ENCODE results near the gene AGMAT.
"Not testable (repeated sequence)": the region's sequence is repeated elsewhere in the genome, so short reads cannot be mapped to it uniquely, and the experiment has no call there.

Gene AGMAT

DNA sequence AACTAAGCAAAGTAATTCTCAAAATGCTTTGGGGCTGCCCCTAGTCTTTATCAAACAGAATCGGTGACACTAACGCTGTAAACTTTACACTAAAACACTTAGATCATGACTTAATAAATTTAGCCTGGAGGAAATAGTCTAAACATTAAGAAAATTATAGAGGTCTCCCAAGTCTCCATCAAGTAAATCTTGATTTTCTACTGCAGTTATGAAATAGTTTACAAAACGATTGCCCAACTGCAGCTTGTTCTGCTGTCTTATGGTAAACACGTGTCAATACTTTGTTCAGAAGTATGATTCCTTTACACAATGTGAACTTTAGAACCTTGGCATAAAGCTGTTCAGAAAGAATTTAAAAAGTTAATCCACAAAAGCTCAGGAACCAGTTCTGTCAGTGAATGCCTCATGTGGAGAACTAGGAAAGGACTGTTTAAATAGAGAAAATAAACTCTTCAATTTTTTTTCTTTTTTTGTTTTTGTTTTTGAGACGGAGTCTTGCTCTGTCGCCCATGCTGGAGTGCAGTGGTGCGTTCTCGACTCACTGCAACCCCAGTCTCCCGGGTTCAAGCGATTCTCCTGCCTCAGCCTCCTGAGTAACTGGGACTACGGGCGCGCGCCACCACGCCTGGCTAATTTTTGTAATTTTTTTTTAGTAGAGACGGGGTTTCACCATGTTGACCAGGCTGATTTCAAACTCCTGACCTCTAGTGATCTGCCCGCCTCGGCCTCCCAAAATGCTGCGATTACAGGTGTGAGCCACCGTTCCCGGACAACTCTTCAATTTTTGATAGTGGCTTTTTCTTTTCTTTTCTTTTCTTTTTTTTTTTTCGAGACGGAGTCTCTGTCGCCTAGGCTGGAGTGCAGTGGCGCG lies 34.0 kb upstream of the AGMAT start:
- Mint-ChIP-seq H3K9me3 (no peaks in the 10 kb centered on the region), H3K4me3 (peak overlapping the region; percentile 95), H3K36me3 (peaks cover 13% of the 10 kb centered on the region), H3K27me3 (no peaks in the 10 kb centered on the region), H3K27ac (peak overlapping the region; percentile 92), H3K4me1 (peaks cover 54% of the 10 kb centered on the region)

DNA sequence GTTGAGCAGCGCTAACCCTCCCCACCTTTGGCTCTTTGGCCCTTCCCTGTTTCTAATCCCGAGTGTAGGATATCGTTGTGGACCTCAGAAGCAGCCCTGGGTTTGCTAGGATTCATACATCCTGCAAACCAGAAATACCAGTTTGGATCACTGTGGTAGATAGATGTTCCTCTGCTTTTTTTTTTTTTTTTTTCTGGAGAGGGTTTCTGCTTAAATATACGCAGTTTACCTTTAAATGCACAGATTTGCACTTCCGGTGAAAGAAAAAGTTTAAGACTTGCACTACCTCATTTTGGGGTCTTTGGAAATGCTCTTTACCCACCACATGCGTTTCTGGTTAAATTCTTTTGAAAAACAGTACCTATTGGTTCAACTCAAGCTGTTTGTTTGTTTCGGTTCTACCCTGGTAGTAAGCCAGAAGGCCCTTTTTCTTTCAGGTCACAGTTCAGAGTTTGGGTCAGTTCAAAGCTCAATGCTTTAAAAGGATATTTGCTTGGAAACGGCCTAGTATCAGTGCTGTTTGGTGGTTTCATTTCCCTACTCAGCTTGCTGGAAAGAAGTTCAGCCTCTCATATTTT lies 33.3 kb upstream of the AGMAT start:
- Mint-ChIP-seq H3K4me3 (peak overlapping the region; percentile 95), H3K36me3 (peaks cover 13% of the 10 kb centered on the region)

DNA sequence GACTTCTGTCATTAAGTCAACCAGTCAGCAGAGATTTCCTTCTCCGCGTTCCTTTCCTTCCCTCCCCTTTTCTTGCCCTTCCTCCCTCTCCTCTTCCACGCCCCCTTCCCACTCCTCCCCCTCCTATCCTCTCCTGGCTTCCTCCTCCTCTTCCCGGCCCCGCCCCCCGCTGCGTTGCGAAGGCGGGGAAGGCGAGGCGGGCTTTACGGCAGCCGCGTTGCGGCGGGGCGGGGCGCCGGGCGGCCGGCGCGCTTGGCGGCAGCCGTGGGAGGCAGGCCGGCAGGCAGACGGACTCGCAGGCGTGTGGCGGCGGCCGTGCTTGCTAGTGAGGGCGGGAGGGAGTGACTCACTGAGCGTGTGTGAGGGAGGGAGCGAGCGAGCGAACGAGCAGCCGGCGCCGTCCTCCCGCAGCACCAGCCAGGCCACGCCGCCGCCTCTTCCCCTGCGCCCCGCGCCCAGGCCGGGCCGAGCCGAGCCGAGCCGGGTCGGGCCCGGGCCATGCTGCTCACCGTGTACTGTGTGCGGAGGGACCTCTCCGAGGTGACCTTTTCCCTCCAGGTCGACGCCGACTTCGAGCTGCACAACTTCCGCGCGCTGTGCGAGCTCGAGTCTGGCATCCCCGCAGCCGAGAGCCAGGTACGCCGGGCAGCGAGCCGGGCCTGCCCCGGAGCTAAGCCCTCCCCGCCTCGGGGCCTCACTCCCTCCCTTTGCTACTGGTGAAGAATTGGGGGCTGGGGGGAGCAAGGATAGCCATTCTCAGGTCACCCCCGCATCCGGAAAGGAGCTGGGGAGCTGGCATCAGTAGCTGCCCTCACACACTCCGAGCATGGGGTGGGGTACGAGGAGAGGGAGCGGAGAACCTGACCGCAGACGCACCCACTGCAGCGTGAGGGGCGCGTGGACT lies 32.6 kb upstream of the AGMAT start, which contains the start of gene DDI2:
TSS of gene DDI2 (plus strand) at position 286 of the 904 bp plus-strand sequence. CDS start at position 499, 213 bp downstream.
- peak within 1 kb of the TSS; percentile 99 for H3K27ac Mint-ChIP-seq
- H3K27me3 Mint-ChIP-seq = no peaks in the 10 kb centered on the region
- peaks cover 9% of the 10 kb centered on the region for H3K36me3 Mint-ChIP-seq
- H3K4me3 Mint-ChIP-seq = peak within 1 kb of the TSS; percentile 95
- H3K9me3 Mint-ChIP-seq = no peaks in the 10 kb centered on the region
- peaks cover 47% of the 10 kb centered on the region for H3K4me1 Mint-ChIP-seq

More for the DNA sequence above, 33.3 kb upstream of the AGMAT start:
- H3K27ac Mint-ChIP-seq = peak overlapping the region; percentile 92
- H3K9me3 Mint-ChIP-seq = no peaks in the 10 kb centered on the region
- peaks cover 54% of the 10 kb centered on the region for H3K4me1 Mint-ChIP-seq
- H3K27me3 Mint-ChIP-seq = no peaks in the 10 kb centered on the region

DNA sequence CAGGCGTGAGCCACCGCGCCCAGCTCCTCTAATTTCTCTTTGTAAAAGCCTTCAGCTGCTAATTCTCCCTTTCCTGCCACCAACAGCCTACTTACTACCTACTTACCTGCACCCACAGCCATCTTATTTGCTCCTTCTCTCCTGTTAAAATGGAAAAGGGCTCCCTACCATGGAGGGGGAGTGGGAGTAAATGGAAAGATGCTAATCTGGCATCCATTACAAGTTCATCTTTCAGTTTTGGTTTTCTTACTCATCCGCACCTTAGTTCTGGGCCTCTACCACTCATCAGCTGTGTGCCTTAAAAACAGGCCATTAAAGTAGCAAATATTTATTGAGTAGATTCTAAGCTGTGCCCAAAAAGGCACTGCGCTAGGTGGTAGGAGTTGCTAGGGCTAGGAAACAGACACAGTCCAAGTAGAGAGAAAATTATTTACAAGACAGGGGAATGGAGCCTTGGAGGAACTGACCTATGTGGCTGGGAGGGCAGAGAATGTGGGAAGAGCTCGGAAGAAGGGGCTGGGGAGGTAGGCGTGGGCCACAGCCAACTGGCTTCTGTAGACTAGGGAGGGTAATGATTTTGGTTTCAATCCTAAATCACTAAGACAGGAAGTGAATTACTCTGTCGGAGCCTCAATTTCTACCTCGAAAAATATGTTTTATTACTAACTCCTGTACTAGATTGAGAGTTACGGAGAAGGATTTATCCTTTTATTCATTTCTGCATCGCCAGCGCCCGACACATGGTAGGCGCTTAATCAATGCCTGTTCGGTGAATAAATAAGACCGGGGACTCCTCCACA lies 31.7 kb upstream of the AGMAT start:
- Mint-ChIP-seq H3K9me3 (no peaks in the 10 kb centered on the region), H3K4me3 (peak overlapping the region; percentile 95), H3K36me3 (peaks cover 7% of the 10 kb centered on the region), H3K27ac (peak overlapping the region; percentile 99), H3K4me1 (peaks cover 38% of the 10 kb centered on the region), H3K27me3 (no peaks in the 10 kb centered on the region)

DNA sequence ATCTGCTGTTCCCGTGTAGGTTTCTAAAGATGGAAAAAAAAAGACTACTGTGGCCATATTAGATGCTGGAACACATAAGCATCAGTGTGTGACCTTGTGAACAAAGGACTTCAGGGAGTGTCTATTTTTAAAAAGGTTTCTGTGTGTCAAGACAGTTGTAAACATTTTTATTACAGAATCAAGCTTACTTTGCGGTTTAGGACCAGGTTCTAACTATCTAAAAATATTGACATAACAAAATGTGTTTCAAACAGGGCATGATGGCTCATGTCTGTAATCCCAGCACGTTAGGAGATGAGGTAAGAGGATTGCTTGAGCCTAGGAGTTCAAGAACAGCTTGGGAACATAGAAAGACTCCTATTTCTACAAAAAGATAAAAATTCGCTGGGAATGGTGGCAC lies 25.3 kb upstream of the AGMAT start:
- no peaks in the 10 kb centered on the region for H3K27me3 Mint-ChIP-seq
- no peak overlapping the region for H3K4me3 Mint-ChIP-seq
- H3K36me3 Mint-ChIP-seq = no peaks in the 10 kb centered on the region
- no peaks in the 10 kb centered on the region for H3K4me1 Mint-ChIP-seq
- no peak overlapping the region for H3K27ac Mint-ChIP-seq
- H3K9me3 Mint-ChIP-seq = no peaks in the 10 kb centered on the region

DNA sequence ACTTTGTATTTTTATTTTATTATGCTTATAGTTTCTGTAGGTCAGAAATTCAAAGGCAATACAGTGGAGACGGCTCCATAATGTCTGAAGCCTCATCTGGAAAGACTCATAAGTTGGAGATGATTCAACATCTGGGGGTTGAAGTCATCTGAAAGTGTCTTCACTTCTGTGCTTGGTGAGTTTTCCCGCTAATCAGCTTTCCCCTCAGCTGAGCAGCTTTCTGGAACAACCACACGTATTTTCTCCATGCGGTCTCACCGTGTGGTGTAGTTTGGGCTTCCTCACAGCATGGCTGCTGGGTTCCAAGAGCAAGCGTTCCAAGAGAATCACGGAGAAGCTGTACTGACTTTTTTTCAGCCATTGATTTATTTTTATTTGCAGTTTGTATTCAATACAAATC lies 24.8 kb upstream of the AGMAT start:
- H3K4me1 Mint-ChIP-seq = no peaks in the 10 kb centered on the region
- H3K4me3 Mint-ChIP-seq = no peak overlapping the region
- no peaks in the 10 kb centered on the region for H3K36me3 Mint-ChIP-seq
- H3K27ac Mint-ChIP-seq = no peak overlapping the region
- H3K9me3 Mint-ChIP-seq = no peaks in the 10 kb centered on the region
- H3K27me3 Mint-ChIP-seq = no peaks in the 10 kb centered on the region

DNA sequence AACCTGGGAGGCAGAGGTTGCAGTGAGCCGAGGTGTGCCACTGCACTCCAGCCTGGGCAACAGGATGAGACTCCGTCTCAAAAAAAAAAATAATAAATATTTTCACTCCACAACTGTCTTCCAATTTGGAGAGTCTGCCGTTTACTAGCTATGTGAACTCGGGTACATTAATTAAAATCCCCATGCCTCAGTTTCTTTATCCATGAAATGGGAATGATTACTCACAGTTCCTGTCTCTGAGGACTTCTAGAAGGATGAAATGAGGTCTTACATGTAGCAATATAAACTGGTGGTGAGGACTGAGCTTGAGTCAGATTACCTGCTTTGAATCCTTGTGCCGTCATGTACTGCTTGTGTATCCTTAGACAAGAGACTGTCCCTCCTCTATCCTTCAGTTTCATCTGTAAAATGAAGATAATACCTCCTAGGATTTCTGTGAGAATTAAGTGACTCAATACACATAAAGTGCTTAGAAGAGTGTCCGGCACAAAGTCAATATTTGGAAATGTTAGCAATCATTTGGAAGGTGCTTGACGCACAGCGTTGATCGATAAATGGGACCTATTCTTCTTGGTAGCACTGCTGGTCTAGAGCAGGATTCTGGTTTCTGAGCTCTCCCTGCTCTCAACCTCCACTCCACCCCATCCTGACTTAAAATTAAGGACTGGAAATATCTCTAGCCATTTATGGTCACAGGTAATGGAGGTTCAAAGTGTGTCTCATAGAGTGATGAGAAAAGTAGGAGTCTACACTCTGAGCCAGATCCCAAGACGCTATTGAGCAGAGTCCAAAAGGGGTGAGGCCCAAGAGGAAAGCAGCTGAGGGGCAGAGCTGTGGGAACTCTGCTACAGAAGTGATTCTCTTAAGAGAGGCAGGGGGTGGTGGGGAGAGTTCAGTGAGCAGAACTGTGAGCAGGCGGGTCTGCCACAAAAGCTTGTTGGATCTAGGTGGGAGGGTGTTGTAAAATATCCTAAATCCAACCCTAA lies 20.8 kb upstream of the AGMAT start:
- Mint-ChIP-seq H3K36me3 (no peaks in the 10 kb centered on the region), H3K4me1 (peaks cover 9% of the 10 kb centered on the region), H3K9me3 (no peaks in the 10 kb centered on the region), H3K27ac (no peak overlapping the region), H3K4me3 (no peak overlapping the region), H3K27me3 (no peaks in the 10 kb centered on the region)

DNA sequence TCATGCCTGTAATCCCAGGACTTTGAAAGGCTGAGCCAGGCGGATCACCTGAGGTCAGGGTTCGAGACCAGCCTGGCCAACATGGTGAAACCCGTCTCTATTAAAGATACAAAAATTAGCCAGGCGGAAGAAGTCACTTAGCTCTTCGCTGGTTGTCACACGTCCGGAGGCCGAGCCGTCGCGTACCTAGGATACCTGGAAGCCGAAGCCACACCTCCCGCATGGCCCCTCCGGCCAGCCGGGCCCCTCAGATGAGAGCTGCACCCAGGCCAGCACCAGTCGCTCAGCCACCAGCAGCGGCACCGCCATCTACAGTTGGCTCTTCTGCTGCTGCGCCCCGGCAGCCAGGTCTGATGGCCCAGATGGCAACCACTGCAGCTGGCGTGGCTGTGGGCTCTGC lies 19.5 kb upstream of the AGMAT start:
- H3K4me3 Mint-ChIP-seq = peak overlapping the region; percentile 11
- H3K27me3 Mint-ChIP-seq, H3K4me1 Mint-ChIP-seq, H3K9me3 Mint-ChIP-seq, H3K27ac Mint-ChIP-seq, H3K36me3 Mint-ChIP-seq: not testable (repeated sequence)

DNA sequence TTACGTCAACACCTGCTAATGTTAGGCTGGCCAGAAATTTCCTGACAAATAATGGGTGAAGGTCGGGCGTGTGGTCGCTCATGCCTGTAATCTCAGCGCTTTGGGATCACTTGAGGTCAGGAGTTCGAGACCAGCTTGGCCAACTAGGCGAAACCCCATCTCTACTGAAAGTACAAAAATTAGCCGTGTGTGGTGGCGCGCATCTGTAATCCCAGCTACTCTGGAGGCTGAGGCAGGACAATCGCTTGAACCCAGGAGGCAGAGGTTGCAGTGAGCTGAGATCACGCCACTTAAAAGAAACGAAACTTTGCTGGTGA lies 19.1 kb upstream of the AGMAT start:
- not testable (repeated sequence) for H3K4me1 Mint-ChIP-seq, H3K27me3 Mint-ChIP-seq, H3K9me3 Mint-ChIP-seq, H3K27ac Mint-ChIP-seq, H3K36me3 Mint-ChIP-seq
- H3K4me3 Mint-ChIP-seq = peak overlapping the region; percentile 82

DNA sequence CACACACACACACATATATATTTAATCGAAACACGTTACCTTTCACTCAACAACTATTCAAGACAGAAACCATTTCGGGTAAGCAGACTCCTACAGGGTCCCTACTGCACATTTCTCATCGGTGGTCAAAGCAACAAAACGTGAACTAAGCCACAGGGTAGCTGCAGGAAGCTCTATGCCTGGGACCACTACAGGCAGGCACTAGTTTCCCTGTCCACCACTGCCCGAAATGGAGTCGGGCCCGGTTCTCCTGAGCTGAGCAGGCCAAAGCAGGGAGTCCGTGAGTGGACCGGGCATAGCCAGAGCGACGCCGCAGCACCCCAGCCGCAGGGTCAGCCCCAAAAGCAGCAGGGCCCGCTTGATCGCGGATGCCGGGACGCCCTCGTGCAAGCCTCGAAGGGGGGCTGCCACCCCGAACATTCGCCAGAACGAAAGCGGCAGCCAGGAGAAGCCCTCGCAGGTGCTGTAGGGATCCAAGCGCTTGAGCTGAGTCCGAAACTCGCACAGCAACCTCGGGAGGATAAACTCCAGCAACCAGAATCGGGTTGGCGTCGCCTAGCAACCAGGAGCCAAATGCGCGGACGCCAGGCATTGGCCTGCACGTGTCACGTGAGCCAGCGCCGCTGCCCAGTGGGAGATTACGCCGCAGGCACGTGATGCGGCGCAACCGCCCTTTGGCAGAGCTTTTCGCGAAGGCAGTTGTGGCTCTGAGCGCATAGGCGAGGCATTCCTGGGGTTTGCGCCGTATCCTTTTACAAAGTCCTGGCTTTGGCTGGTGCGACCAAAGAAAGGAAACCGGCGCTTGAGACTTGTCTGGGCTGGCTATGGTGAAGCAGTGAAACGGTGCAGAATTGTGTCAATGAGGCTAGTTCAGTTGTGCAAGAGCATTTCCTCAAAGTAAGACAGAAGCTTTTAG lies 18.5 kb upstream of the AGMAT start:
- no peaks in the 10 kb centered on the region for H3K36me3 Mint-ChIP-seq
- peak overlapping the region; percentile 82 for H3K4me3 Mint-ChIP-seq
- peak overlapping the region; percentile 74 for H3K27ac Mint-ChIP-seq
- no peaks in the 10 kb centered on the region for H3K27me3 Mint-ChIP-seq
- no peaks in the 10 kb centered on the region for H3K9me3 Mint-ChIP-seq
- H3K4me1 Mint-ChIP-seq = peaks cover 9% of the 10 kb centered on the region

DNA sequence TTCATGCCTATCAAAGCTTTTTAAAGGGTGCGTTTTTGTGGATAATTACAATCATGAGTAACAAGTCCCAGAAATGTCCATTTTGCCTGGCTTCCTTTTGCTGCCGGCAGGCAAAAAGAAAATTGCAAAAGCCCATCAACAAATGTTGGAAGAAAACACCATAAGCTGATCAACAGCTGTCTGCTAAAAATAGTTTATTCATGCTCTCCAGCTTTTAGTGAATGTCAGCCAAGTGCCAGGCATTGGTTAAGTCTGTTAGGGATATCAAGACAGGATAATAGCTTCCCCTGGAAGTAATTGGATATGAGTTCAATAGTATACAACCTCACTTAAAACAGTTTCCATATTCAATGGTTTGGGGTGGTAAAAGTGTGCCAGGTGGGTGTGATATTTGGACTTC lies 13.6 kb upstream of the AGMAT start:
- H3K4me1 Mint-ChIP-seq = peaks cover 4% of the 10 kb centered on the region
- no peak overlapping the region for H3K4me3 Mint-ChIP-seq
- no peak overlapping the region for H3K27ac Mint-ChIP-seq

DNA sequence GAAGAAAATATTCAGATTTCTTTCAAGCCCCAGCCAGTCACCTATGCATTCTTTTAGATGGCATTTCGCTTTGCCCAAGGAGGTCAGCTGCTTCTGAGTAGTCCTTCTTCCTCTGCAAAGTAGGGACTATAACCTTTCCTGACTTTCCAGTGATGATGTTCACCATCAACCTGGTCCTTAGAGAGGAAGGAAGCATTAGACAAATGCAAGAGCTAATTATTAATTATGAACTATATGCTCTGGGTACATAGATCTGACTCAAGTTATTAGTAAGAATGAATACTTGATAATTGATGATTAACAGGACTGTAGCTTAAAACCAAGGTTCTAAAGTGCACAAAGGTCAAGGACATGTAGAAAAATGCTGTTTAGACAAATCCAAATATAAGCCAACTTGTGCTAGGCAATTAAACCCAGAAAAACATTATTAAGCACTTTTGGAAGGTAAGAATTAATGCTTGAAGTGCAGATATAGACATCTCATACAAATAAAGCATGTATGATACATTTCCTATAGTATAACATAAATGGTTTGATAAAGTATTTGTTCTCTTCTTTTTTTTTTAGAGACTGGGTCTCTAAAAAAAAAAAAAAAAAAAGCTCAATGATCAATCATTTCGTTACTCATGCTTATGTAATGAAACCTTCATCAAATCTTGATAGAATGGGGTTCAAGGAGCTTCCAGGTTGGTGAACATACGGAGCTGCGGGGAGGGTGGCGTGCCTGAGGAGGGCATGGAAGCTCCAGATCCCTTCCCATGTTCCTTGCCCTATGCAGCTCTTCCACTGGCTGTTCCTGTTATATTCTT lies 11.2 kb upstream of the AGMAT start:
- H3K27ac Mint-ChIP-seq = no peak overlapping the region
- H3K36me3 Mint-ChIP-seq = no peaks in the 10 kb centered on the region
- no peak overlapping the region for H3K4me3 Mint-ChIP-seq
- no peaks in the 10 kb centered on the region for H3K27me3 Mint-ChIP-seq
- no peaks in the 10 kb centered on the region for H3K4me1 Mint-ChIP-seq
- no peaks in the 10 kb centered on the region for H3K9me3 Mint-ChIP-seq

More for the DNA sequence above, 13.6 kb upstream of the AGMAT start:
- no peaks in the 10 kb centered on the region for H3K36me3 Mint-ChIP-seq
- no peaks in the 10 kb centered on the region for H3K9me3 Mint-ChIP-seq
- H3K27me3 Mint-ChIP-seq = no peaks in the 10 kb centered on the region

DNA sequence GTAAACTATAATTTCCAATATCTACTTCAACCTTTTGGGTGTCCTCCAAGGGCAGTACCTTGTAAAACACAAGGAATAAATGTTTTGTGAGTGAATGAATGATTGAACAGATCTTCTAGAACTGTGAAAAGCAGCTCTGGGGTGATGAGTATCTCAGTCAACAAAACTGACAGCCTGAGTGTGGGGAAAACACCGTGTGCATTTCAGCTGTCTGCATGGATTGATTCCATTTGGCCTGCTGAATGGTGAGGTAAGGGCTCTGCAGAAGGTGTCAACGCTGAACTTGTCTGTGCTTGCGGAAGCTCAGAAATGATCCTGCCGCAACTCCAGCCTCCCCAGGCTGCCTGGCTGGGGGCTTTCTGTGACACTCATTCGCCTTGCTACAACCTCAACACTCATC lies 7.4 kb upstream of the AGMAT start:
- Mint-ChIP-seq H3K27ac (no peak overlapping the region), H3K27me3 (no peaks in the 10 kb centered on the region), H3K36me3 (peaks cover 7% of the 10 kb centered on the region), H3K4me1 (peaks cover 2% of the 10 kb centered on the region), H3K9me3 (no peaks in the 10 kb centered on the region), H3K4me3 (no peak overlapping the region)
